Stomach (tissue), 4 donors: ENCODE measurements around the gene SKA2.

ENCODE experiments used
- CTCF ChIP-seq, 7 experiments: fragments of 450-650 bp in 4 of 7; fragments of 200-600 bp in 3 of 7; sonication (generic) in 3 of 7; IDR thresholded peaks; one replicate each; pipeline ENCODE4 v1.5.1; 2016 to 2019; ENCODE audit warnings: antibody characterized with exemption in 7 of 7, control low read depth in 2 of 7, mild to moderate bottlenecking in 1 of 7
- EP300 ChIP-seq: sonication (generic); formaldehyde crosslinking; IDR thresholded peaks from one replicate; pipeline ENCODE4 v1.6.1; 2017; ENCODE audit warnings: antibody characterized with exemption
- POLR2A ChIP-seq, 4 donors: fragments of 450-650 bp; IDR thresholded peaks; one replicate each; pipeline ENCODE4 v1.6.1; 2016; ENCODE audit warnings: antibody characterized with exemption in 4 of 4, control low read depth in 2 of 4, mild to moderate bottlenecking in 1 of 4, moderate library complexity in 1 of 4
- POLR2AphosphoS5 ChIP-seq, 3 donors: sonication (generic); formaldehyde crosslinking; IDR thresholded peaks; one replicate each; pipeline ENCODE4 v1.6.1; 2016; ENCODE audit warnings: antibody characterized with exemption in 3 of 3

GRCh38 chr17:59175076-59175475 is 20.1 kb upstream of the SKA2 start:
- no peak for TF ChIP-seq POLR2AphosphoS5 (IDR thresholded peaks at IDR 0.05)
- no peak for TF ChIP-seq POLR2A (IDR thresholded peaks at IDR 0.05)
- no peak for TF ChIP-seq CTCF (IDR thresholded peaks at IDR 0.05)
- TF ChIP-seq EP300, result no peak
